ENCODE results near the gene CPNE5. TPM values are rescaled to one million over a fixed set of nuclear protein-coding genes. Genes with fewer than 3 reads are reported as not detected.
A peak's percentile ranks its signal among the peaks of the same experiment; 100 is the strongest.

The CPNE5 gene
- total and polyA plus RNA-seq, 9 of the 15 experiments (the other 6 are each of a cell fraction or from before 2014, with no cell fraction given), result 0.14 to 1.0 (median 0.46) TPM; not detected in 2

GRCh38 chr6:36874443-36875249 lies 35.4 kb upstream of the CPNE5 start, which contains the start of gene PPIL1 (continued):
- TF ChIP-seq MEF2D (tag; conservative IDR thresholded peaks at IDR 0.05; ENCODE audit: low read depth), result peak; percentile 69
- TF ChIP-seq KDM5B (IDR thresholded peaks at IDR 0.05; ENCODE audit: insufficient replicate concordance, low read depth, low read length), result peak; percentile 82
- peak; percentile 100 for TF ChIP-seq GABPB1 (CRISPR knock-in tag; IDR thresholded peaks at IDR 0.05)
- TF ChIP-seq ZNF551 (CRISPR knock-in tag; IDR thresholded peaks at IDR 0.05), result no peak
- TF ChIP-seq TGIF2 (CRISPR knock-in tag; IDR thresholded peaks at IDR 0.05), result peak; percentile 75; the same call in 1 of the 2 replicates
- TF ChIP-seq ASH1L (IDR thresholded peaks at IDR 0.05; ENCODE audit: borderline replicate concordance, low read depth, partially characterized antibody), result peak; percentile 68
- peak; percentile 96 for TF ChIP-seq UBTF (IDR thresholded peaks at IDR 0.05; ENCODE audit: borderline replicate concordance in 1 of 2, low read depth in 2 of 2, low read length in 2 of 2)
- peak; percentile 71 for TF ChIP-seq NFIX (CRISPR knock-in tag; IDR thresholded peaks at IDR 0.05; ENCODE audit: low read depth)
- peak; percentile 28; the same call in 1 of the 2 replicates for TF ChIP-seq USF2 (CRISPR knock-in tag; IDR thresholded peaks at IDR 0.05)
- TF ChIP-seq E2F4 (CRISPR knock-in tag; IDR thresholded peaks at IDR 0.05; ENCODE audit: low read depth), result peak; percentile 57
- no peak for TF ChIP-seq ATF3 (IDR thresholded peaks at IDR 0.05)
- TF ChIP-seq ATF3 (CRISPR knock-in tag; conservative IDR thresholded peaks at IDR 0.05), result peak; percentile 59; the same call in 1 of the 2 replicates
- TF ChIP-seq HINFP (tag; conservative IDR thresholded peaks at IDR 0.05; ENCODE audit: low read depth), result no peak
- peak in 1 of 2 experiments; percentile 97; a peak in 2 of 4 replicates for TF ChIP-seq KDM4B (IDR thresholded peaks at IDR 0.05; ENCODE audit: borderline replicate concordance in 2 of 2, low read depth in 1 of 2)
- peak; percentile 97 for TF ChIP-seq HDAC2 (IDR thresholded peaks at IDR 0.05)
- no peak for TF ChIP-seq SNRNP70 (optimal IDR thresholded peaks at IDR 0.05; ENCODE audit: low read depth, low read length)
- no peak for TF ChIP-seq WHSC1 (IDR thresholded peaks at IDR 0.05; ENCODE audit: low read length)
- no peak for TF ChIP-seq BRCA1 (IDR thresholded peaks at IDR 0.05)
- TF ChIP-seq BRCA1 (CRISPR knock-in tag; IDR thresholded peaks at IDR 0.05), result no peak
